PFSK-1 (cell line): ENCODE data around the gene INSYN2B.

Experiments
- POLR2AphosphoS5 ChIP-seq: IDR thresholded peaks from 2 replicates; pipeline ENCODE4 v1.6.1; 2012; ENCODE audit warnings: low read depth, mild to moderate bottlenecking, control low read depth, low read length, moderate library complexity
- SIN3A ChIP-seq: IDR thresholded peaks from 2 replicates; pipeline ENCODE4 v1.6.1; 2012; ENCODE audit warnings: mild to moderate bottlenecking, low read length, moderate library complexity, borderline replicate concordance; ENCODE audit not compliant: insufficient read depth
- TF ChIP-seq, protein P1 (sequence below), 2 experiments: IDR thresholded peaks; 2 replicates each; pipeline versions ENCODE4 v1.6.1 to v1.8.0; 2011 to 2012; ENCODE audit warnings: low read depth in 2 of 2, low read length in 2 of 2, control low read depth in 1 of 2, inconsistent platforms in 1 of 2, mild to moderate bottlenecking in 1 of 2, moderate library complexity in 1 of 2; ENCODE audit not compliant: insufficient read depth in 1 of 2

DNA sequence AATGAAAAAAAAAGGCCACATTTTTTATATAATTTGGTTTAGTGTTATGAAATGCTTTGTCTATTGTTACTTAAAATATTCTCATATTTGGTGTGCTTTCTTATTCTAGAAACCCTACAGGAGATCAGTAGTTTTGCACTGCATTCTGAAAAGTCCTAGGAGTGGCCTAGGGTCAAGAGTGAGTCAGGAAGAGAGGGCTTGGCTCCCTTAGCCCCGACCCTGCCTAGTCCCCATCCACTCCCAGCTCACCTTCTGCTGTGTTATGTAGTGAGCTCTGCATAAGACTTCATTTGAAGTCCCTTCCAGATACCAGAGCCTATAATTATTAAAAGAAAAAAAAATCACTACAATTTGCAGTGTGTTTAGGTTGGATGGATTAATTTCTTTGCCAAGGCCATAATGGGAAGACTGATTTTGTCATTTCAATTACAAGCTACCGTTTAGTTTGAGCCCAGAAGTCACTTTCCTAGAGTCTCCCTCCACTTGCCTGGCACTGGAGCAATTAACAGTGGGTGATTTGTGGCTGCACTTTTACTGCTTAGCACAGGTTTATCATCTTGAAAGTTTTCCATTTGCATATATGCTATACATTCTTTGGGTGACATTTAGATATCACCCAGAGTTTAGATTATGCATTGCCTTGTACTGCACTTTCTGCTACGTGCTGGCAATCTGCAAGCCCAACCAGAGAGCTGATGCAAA lies 143.3 kb downstream of the INSYN2B start:
- TF ChIP-seq SIN3A (no peak), POLR2AphosphoS5 (no peak)
- TF ChIP-seq, protein P1, sequence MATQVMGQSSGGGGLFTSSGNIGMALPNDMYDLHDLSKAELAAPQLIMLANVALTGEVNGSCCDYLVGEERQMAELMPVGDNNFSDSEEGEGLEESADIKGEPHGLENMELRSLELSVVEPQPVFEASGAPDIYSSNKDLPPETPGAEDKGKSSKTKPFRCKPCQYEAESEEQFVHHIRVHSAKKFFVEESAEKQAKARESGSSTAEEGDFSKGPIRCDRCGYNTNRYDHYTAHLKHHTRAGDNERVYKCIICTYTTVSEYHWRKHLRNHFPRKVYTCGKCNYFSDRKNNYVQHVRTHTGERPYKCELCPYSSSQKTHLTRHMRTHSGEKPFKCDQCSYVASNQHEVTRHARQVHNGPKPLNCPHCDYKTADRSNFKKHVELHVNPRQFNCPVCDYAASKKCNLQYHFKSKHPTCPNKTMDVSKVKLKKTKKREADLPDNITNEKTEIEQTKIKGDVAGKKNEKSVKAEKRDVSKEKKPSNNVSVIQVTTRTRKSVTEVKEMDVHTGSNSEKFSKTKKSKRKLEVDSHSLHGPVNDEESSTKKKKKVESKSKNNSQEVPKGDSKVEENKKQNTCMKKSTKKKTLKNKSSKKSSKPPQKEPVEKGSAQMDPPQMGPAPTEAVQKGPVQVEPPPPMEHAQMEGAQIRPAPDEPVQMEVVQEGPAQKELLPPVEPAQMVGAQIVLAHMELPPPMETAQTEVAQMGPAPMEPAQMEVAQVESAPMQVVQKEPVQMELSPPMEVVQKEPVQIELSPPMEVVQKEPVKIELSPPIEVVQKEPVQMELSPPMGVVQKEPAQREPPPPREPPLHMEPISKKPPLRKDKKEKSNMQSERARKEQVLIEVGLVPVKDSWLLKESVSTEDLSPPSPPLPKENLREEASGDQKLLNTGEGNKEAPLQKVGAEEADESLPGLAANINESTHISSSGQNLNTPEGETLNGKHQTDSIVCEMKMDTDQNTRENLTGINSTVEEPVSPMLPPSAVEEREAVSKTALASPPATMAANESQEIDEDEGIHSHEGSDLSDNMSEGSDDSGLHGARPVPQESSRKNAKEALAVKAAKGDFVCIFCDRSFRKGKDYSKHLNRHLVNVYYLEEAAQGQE (IDR thresholded peaks at IDR 0.05; ENCODE audit: insufficient read depth in 1 of 2, low read depth in 2 of 2, low read length in 2 of 2), result no peak
